H1 (cell line): Measurements from ENCODE around the gene SLC24A4. TPM values are rescaled to one million over a fixed set of nuclear protein-coding genes. Genes with fewer than 3 reads are reported as not detected.

Experiments used
- KDM5A ChIP-seq: fragments of 200-600 bp; IDR thresholded peaks from 2 replicates; pipeline ENCODE4 v1.7.1; 2012; ENCODE audit warnings: mild to moderate bottlenecking, low read length, inconsistent platforms, mixed read lengths
- RXRA ChIP-seq: IDR thresholded peaks from 2 replicates; pipeline ENCODE4 v1.6.1; 2011; ENCODE audit warnings: low read depth, mild to moderate bottlenecking, low read length, moderate library complexity; ENCODE audit not compliant: insufficient read depth
- polyA plus RNA-seq, 7 experiments: library from polyadenylated mRNA; depleted of rRNA in 3 of 7; stranded (reverse) in 5 of 7; unstranded in 2 of 7; fragments of >200 nt in 5 of 7; fragments of 200-250 nt in 2 of 7; gene quantifications; 1 replicate in 5 of 7; 2 replicates in 1 of 7; 4 replicates in 1 of 7; pipeline versions ENCODE4 v1.2.1 to v1.2.3, GENCODE V29; 2011 to 2013; ENCODE audit warnings: missing spikeins in 2 of 7, mixed read lengths in 2 of 7
- total RNA-seq: library from RNA; stranded (reverse); fragmentation: NEBNext Ultra II Directional; extraction: Animal tissue kit (Norgen Biotek cat#: 25700); gene quantifications from 2 replicates; pipeline ENCODE4 v1.2.1, GENCODE V29; 2021

The SLC24A4 gene
- total and polyA plus RNA-seq, 2 of the 8 experiments (the other 6 are each of a cell fraction or from before 2014, with no cell fraction given) = 0.27 to 0.89 TPM

GRCh38 chr14:92524602-92525185 is 201.7 kb downstream of the SLC24A4 start (continued):
- TF ChIP-seq RXRA (no peak), KDM5A (no peak)
